GOT3 (cell line): Measurements from ENCODE around the gene MLLT1.

Source experiments
- DNase-seq: peaks from one replicate; lab custom pipeline; 2025; ENCODE audit warnings: mixed read lengths; lab: John Stamatoyannopoulos, UW

The MLLT1 gene

GRCh38 chr19:6233827-6234511 is 45.8 kb downstream of the MLLT1 start:
- no peak for DNase-seq

GRCh38 chr19:6233056-6233826 is 46.5 kb downstream of the MLLT1 start:
- no peak for DNase-seq

DNA sequence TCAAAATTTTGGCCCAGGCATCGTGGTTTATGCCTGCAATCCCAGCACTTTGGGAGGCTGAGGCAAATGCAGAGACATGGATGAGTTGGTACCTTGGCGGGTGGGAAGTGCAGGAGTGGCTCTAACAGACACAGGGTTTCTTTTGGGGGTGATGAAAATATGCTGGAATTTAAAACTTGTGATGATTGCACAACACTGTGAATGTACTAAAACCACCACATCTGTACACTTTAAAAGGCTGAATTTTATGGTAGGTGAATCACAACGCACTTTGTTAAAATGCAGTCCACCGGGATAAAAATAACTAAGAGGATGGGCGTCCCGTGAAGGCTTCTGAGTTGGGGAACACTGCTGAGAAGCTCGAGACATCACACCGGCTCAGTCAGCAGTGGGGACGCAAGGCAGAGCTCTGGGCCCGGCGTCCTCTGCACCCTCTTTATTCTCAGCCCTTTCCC is 47.1 kb downstream of the MLLT1 start:
- DNase-seq, result no peak

GRCh38 chr19:6230991-6231448 is 48.8 kb downstream of the MLLT1 start:
- no peak for DNase-seq

DNA sequence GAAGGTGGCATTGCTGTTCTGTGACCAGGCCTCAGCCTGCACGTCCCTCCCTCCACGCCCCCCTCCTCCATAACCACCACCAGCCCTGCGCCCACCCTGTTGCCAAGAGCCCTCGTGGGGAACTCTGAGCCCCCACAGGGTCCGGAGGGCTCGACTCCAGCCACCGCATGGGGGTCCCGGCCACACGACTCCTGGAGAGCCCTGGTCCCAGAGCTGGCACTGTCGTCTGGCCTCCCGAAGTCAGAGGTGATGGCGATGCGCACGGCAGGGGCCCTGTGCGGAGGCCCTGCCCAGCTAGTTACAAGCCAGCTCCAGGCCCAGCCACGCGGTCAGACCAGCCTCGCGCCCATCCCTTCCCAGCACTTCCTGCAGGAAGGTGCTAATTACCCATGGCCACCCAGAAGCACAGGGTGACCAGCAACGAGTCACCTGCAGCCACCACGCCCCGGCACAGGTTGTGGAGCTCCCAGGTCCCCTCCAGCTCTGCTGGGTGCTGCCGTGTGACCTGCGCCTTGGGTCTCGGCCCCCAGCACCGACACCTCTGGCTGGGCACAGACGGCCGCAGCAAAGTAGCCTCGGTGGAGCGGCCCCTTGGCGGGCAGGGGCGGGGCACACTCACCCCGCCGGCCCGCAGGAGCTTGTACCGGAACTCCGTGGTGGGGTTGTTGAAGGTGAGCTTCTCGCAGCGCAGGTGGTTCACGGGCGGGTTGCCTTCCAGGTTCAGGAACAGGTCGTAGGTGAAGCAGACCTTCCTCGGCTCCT is 49.6 kb downstream of the MLLT1 start:
- no peak for DNase-seq

DNA sequence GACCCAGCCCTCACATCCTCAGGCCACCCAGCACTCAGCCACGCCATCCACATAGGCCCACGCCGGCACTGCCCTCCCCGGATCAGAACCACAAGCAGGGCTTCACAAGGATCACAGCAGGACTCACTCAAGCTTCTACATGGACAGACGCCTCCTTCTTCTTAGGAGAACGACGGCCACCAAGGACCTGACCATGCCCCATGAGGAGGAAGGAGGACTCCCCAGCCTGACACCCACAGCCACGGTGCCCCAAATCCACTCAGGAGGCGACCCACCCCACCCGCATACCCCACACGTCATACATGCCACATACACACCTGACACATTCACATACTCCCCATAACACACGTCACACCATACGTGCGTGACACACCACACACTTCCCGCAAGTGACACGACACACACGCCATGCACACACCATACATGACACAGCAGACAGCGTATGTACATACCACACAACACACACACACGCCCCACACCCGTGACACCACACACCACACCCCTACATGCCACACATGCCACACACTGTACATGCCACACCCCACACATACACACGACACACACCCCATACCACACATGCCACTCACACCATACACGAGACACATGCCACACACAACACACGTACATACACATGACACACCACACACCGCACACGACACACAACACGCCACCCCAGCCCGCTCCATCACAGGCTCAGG is 50.4 kb downstream of the MLLT1 start:
- no peak for DNase-seq

DNA sequence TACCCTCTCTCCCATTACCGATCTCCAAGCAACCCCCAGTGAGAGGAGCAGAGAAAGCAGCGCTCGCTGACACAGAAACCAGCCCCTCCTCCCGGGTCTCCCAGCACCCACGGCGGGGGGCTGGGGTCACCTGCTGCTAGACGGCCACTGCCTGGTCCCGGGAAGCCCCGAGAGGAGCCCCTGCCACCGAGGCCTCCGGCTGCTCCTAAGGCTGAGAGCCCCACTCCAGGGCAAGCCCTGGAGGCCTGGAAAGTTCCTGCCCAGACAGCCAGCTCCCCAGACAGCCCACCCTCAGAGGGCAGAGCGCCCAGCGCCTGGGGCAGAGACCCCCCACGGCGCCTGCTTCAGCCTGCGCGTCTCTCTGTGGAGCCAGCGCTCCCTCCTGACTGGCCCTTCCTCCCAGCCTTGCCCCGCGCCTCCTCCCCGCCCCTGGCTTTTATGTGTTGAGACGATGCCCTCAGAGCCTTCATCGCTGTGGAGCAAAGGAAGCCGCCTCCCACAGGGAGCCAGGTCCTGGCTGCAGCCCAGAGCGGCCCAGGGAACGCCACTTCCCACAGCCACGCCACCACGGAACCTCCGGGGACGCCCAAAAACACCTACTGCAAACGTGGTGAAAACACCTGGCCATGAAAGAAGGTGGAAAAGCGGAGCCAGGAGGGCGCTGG is 51.1 kb downstream of the MLLT1 start:
- DNase-seq, result no peak

DNA sequence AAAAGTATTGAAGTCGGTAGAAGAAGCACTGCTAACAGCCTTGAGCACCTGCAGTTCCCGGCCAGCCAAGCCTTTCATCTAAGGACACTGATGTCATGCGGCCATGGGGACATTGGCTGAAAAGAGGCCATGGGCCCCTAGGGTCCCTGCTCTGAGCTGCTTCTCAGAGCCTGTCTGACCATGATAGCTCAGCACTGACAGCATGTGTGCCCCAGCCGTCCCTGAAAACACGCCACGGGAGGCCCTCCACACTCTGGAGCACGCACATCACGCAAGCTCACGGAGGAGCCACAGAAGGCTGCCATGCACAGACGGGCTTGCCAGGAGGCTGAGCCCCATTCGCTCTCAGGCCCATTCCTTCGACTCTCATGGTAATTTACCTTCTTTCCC is 51.8 kb downstream of the MLLT1 start:
- no peak for DNase-seq

GRCh38 chr19:6227156-6227935 is 52.4 kb downstream of the MLLT1 start:
- DNase-seq, result no peak

GRCh38 chr19:6226444-6227155 is 53.2 kb downstream of the MLLT1 start:
- DNase-seq, result no peak

DNA sequence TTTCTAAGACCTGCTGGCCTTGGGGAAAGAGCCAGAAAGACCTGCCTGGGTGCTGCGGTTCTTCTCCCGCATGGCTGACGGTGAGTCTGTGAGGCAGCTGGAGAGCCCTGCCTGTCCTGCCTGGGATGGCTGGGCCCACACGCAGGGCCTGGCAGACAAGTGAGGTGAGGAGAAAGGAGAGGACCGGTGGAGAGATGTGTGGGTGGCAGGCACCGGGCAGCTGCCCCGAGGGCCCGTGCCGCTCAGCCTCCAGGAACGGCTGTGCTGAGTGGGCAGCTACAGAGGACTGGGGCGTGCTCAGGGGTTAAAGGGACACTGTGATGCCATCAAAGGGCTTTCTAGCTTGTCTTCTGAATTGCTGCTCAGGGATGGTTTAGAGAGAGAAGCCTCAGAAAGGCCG is 53.8 kb downstream of the MLLT1 start:
- no peak for DNase-seq

DNA sequence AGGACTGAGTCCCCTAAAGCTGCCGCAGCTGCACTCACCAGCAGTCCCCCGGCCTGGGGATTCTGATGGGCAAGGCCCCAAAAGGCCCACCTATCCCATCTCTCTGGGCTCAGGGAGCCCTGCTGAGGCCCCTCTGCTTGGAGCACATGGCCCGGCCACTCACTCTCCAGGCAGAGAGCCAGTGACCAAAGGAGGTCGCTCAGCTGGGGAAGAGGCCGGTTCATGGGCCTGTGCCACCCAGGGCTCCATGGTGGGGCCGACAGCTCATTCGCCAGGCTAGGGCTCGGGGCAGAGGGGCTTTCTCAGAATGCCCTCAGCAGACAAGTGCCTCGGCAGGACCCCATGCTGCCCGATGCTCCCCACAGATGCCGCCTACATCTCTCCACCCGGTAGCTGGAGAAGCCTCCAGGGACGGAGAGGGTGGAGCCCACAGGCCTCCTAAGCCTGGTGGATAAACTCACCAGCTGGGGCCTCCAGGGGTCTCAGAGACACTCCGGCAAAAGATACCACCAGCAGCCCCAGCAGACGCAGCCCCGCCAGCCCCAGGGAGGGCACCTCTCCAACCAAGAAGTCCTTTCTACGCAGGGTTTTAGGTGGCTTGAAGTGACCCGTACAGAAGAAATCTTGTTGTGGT is 54.4 kb downstream of the MLLT1 start:
- no peak for DNase-seq

- no peak for DNase-seq
Measured at GRCh38 chr19:6224308-6224675, 55.5 kb downstream of the MLLT1 start.

GRCh38 chr19:6223461-6224307 is 56.1 kb downstream of the MLLT1 start:
- no peak for DNase-seq

- DNase-seq, result no peak
Measured at GRCh38 chr19:6222884-6223283, 56.9 kb downstream of the MLLT1 start.

GRCh38 chr19:6221878-6222746 is 57.7 kb downstream of the MLLT1 start:
- no peak for DNase-seq

- DNase-seq, result no peak
Measured at GRCh38 chr19:6221220-6221877, 58.4 kb downstream of the MLLT1 start.
